ENCODE results near the gene CFAP99. TPM values are rescaled to one million over a fixed set of nuclear protein-coding genes. Genes with fewer than 3 reads are reported as not detected.
"Not testable (repeated sequence)": the region's sequence is repeated elsewhere in the genome, so short reads cannot be mapped to it uniquely, and the experiment has no call there.

CFAP99 gene
- total and polyA plus RNA-seq, 3 donors from 2014 or later = 30.5 to 41.2 (median 40.1) TPM

DNA sequence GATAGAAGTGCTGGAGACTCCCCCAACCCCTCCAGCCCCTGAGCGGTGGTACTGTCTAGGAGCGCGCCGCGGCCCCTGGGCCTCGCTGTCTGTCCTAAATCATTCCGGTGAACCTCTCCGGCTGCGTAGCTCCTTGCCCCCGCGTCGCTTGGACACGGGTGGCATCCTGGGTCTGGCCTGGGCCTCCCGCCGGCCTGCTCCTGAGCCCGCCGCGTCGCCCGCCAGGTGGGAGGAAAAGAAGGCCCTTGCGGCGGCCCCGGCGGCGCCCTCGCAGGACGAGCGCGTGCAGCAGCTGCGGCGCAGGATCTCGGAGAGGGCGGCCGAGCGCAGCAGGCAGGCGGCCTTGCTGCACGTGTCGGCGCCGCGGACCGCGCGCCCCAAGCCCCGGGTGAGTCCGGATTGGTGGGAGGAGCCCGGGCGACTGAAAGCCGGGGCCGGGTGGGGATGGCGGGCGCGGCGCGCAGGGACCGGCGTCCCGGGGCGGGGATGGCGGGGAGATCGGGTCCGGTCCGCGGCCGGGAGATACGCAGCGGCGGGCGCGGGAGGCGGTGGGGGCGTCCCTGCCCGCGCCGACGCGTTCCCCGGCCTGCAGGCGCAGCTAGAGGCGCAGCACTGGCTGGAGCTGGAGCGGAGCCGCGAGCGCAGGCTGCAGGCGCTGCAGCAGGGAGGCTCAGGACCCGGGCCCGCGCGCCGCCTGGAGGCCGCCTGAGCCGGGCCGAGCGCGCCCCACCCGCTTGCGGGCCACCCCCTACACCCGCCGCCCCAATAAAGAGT lies 43.6 kb downstream of the CFAP99 start:
- intact Hi-C loops (cut with DNase I; ENCODE audit: low total_unique reads) = no loop called here
- peak; percentile 69 for DNase-seq
- H3K36me3 ChIP-seq (ENCODE audit: low read depth, missing control alignments) = no peaks in the 10 kb centered on the region
- TF ChIP-seq, protein P1, sequence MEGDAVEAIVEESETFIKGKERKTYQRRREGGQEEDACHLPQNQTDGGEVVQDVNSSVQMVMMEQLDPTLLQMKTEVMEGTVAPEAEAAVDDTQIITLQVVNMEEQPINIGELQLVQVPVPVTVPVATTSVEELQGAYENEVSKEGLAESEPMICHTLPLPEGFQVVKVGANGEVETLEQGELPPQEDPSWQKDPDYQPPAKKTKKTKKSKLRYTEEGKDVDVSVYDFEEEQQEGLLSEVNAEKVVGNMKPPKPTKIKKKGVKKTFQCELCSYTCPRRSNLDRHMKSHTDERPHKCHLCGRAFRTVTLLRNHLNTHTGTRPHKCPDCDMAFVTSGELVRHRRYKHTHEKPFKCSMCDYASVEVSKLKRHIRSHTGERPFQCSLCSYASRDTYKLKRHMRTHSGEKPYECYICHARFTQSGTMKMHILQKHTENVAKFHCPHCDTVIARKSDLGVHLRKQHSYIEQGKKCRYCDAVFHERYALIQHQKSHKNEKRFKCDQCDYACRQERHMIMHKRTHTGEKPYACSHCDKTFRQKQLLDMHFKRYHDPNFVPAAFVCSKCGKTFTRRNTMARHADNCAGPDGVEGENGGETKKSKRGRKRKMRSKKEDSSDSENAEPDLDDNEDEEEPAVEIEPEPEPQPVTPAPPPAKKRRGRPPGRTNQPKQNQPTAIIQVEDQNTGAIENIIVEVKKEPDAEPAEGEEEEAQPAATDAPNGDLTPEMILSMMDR (IDR thresholded peaks at IDR 0.05) = peak in 2 of 3 experiments; percentile 33 to 47
- TF ChIP-seq POLR2A (IDR thresholded peaks at IDR 0.05) = no peak
- H3K4me1 ChIP-seq = peaks cover 9% of the 10 kb centered on the region
- H3K9me3 ChIP-seq = no peaks in the 10 kb centered on the region
- 6 to 25% methylated on average over 14 to 64 of the region's 99 CpGs for whole genome bisulfite sequencing, 2 donors
- no peaks in the 10 kb centered on the region for H3K27me3 ChIP-seq
- H3K4me3 ChIP-seq = peak overlapping the region; percentile 41 to 50
- H3K27ac ChIP-seq = peak overlapping the region; percentile 12 to 66

DNA sequence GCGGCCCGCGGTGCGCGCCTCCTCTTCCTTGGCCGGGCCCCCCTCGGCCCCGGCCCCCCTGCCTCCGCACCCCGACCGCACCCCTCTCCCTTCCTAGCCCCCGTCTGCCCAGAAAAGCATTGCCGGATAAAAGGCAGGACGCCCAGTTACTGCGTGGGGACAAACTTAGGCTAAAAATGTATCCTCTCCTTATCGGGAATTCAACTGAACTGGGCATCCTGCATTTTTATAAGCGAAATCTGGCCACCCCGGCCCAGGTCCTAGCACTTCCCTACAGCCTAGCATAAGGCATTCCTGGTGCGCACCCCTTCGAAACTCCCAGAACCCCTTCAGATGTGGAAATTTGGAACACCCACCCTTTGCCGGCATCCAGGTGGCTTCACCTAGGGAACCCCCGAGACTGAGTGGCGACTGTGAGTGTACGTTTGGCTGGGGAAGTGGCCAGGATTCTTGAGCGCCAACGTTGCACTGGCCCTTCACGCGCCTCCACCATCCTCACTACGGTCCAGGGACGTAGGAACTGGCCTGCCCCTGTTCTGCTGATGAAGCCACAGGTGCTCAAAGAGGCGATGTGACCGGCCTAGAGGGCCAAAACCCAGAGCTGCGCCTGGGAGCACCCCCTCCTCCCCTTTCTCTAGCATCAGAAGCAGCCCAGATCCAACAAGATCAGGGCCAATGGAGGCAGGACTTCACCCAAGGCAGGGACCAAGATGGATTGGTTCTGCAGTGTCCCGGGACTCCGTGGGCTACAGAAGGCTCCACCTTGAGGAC lies 44.4 kb downstream of the CFAP99 start:
- intact Hi-C loops (cut with DNase I; ENCODE audit: low total_unique reads) = no loop called here
- no peak for DNase-seq

DNA sequence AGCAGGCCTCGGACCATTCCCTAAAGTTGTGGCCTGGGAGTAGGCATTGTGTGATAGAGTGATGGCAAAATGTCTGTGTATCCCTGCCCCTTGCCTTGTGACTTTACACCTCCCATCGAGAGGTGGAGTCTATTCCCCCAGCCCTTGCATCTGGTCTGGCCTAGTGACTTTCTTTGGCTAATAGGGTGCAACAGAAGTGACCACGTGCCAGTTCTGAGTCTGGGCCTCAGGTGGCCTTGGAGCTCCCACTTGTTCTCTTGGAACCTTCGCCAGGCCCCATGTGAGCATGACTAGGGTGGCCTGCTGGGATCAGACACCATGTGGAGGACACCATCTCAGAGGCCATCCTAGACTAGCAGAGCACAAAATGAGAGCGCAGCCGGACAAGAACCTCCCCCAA lies 46.3 kb downstream of the CFAP99 start:
- DNase-seq = no peak
- H3K4me1 ChIP-seq = peaks cover 17% of the 10 kb centered on the region
- no peaks in the 10 kb centered on the region for H3K36me3 ChIP-seq (ENCODE audit: low read depth, missing control alignments)
- H3K27me3 ChIP-seq = no peaks in the 10 kb centered on the region
- TF ChIP-seq, protein P1 (IDR thresholded peaks at IDR 0.05) = no peak
- TF ChIP-seq POLR2A (IDR thresholded peaks at IDR 0.05) = no peak
- H3K27ac ChIP-seq = no peak overlapping the region
- no peak overlapping the region for H3K4me3 ChIP-seq
- WGBS, 2 donors = 85 to 86% methylated on average over 5 to 6 of the region's 6 CpGs
- intact Hi-C loops (cut with DNase I; ENCODE audit: low total_unique reads) = no loop called here
- no peaks in the 10 kb centered on the region for H3K9me3 ChIP-seq

More for the DNA sequence above, 44.4 kb downstream of the CFAP99 start:
- WGBS, 2 donors = 25 to 27% methylated on average over 29 to 32 of the region's 35 CpGs
- no peaks in the 10 kb centered on the region for H3K36me3 ChIP-seq (ENCODE audit: low read depth, missing control alignments)
- no peaks in the 10 kb centered on the region for H3K27me3 ChIP-seq
- H3K4me3 ChIP-seq = peak overlapping the region; percentile 41 to 50
- no peaks in the 10 kb centered on the region for H3K9me3 ChIP-seq
- peaks cover 15% of the 10 kb centered on the region for H3K4me1 ChIP-seq
- TF ChIP-seq, protein P1 (IDR thresholded peaks at IDR 0.05) = no peak
- TF ChIP-seq POLR2A (IDR thresholded peaks at IDR 0.05) = no peak
- H3K27ac ChIP-seq = peak overlapping the region; percentile 12 to 66

DNA sequence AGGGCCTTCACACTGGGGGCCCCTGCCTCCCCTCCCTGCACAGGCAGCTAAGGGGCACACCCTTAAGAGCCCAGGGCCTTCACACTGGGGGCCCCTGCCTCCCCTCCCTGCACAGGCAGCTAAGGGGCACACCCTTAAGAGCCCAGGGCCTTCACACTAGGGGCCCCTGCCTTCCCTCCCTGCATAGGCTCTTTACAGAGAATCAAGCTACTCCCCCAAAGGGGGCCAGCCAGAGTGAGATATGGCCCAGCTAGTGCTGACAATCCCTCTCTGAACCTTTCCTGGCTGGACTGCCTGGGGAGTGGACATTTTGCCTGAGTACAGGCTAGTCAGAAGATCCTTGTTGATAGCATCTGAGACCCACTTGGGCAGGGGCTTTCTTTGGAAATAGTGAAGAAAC lies 46.8 kb downstream of the CFAP99 start:
- H3K36me3 ChIP-seq (ENCODE audit: low read depth, missing control alignments); H3K27me3 ChIP-seq; DNase-seq; H3K9me3 ChIP-seq; H3K27ac ChIP-seq; intact Hi-C loops (cut with DNase I; ENCODE audit: low total_unique reads); H3K4me3 ChIP-seq: not testable (repeated sequence)
- peaks cover 21% of the 10 kb centered on the region for H3K4me1 ChIP-seq

DNA sequence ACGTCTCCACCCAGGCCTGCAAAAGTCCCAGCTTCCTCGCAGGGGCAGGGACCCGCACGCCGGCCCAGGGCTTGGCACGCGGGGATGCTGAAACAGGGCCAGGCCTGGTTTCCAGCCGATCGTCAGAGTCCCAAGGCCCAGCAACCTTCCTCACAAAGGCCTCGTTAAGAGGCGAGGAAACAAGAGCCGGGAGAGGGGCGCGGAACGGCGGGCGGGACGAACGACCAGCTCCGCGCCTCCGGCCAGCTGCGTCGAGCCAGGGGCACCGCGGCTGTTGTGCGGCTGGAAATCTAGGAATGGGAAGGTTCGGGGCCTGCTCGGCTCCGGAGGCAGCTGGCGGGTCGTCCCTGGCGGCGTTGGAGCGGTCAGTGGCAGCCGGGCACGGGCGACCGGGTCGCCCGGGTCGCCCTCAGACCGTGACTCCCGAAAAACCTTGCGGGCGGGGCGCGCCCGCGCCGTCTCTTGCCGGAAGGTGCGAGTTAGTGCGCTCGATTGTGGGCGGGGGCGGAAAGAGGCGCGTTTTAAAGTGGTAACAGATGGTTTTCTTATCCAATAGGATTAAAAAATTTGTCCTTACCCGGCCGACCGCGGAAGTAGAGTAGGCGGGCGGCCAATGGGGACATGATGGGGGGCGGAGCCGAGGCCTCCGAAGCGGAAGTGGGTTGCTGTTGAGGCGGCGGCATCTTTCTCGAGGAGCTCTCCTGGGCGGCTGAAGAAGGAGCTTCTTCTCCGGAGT lies 49.9 kb downstream of the CFAP99 start, which contains the start of gene RNF4:
TSS of gene RNF4 (plus strand) at position 651 of the 736 bp plus-strand sequence. CDS start 21,388 bp downstream, outside the sequence.
- Histone ChIP-seq H3K27ac (peak within 1 kb of the TSS; percentile 88 to 90), H3K9me3 (no peaks in the 10 kb centered on the region), H3K27me3 (no peaks in the 10 kb centered on the region), H3K4me3 (peak within 1 kb of the TSS; percentile 85 to 98), H3K36me3 (ENCODE audit: low read depth, missing control alignments) (no peaks in the 10 kb centered on the region), H3K4me1 (peaks cover 15% of the 10 kb centered on the region)
- intact Hi-C loops (cut with DNase I; ENCODE audit: low total_unique reads) = no loop called here
- DNase-seq = peak; percentile 98
- 0 to 1% methylated on average over 15 to 52 of the region's 74 CpGs for WGBS, 2 donors
- TF ChIP-seq, protein P1 (IDR thresholded peaks at IDR 0.05) = peak in 1 of 3 experiments; percentile 6
- TF ChIP-seq POLR2A (IDR thresholded peaks at IDR 0.05) = no peak
